H1 (cell line): Measurements from ENCODE around the gene ASIC1. TPM values are rescaled to one million over a fixed set of nuclear protein-coding genes. Genes with fewer than 3 reads are reported as not detected.

Experiments
- CTCF ChIA-PET: fragments of 300-600 bp; sonication (Branson Sonifier 250); formaldehyde crosslinking; loops from one replicate; lab custom pipeline; 2021; ENCODE audit not compliant: partially characterized antibody; lab: Charles Lee
- POLR2A ChIA-PET: fragments of 300-600 bp; sonication (Branson Sonifier 250); formaldehyde crosslinking; loops from one replicate; lab custom pipeline; 2021; ENCODE audit warnings: inconsistent platforms; ENCODE audit not compliant: partially characterized antibody; lab: Charles Lee
- DNase-seq, 2 experiments: peaks; one replicate each; pipeline versions ENCODE4 v3.0.0 to v3.0.0-alpha.2; 2010 to 2022; ENCODE audit warnings: low spot score in 2 of 2, low read depth in 1 of 2, mixed read lengths in 1 of 2
- FAIRE-seq: peaks from 2 replicates; lab custom pipeline; 2011; peaks lifted over from hg19 to GRCh38; lab: Jason Lieb, UNC
- H2AFZ ChIP-seq: 2 replicates; pipeline ENCODE4 v1.8.1; 2012; ENCODE audit warnings: low read length, inconsistent platforms
- H2AK5ac ChIP-seq: 2 replicates; pipeline ENCODE4 v1.6.1; 2013; ENCODE audit warnings: low read depth, low read length
- H2BK120ac ChIP-seq: replicated peaks from 2 replicates; pipeline ENCODE3; 2013; ENCODE audit warnings: low read depth, low read length, inconsistent platforms
- H2BK12ac ChIP-seq: 2 replicates; pipeline ENCODE4 v1.6.1; 2013; ENCODE audit warnings: low read depth, low read length
- H2BK15ac ChIP-seq: 2 replicates; pipeline ENCODE4 v1.6.1; 2013; ENCODE audit warnings: low read length
- H2BK20ac ChIP-seq: 2 replicates; pipeline ENCODE4 v1.6.1; 2013; ENCODE audit warnings: low read length
- H2BK5ac ChIP-seq: 2 replicates; pipeline ENCODE4 v1.6.1; 2013; ENCODE audit warnings: low read depth, low read length
- H3K14ac ChIP-seq: 2 replicates; pipeline ENCODE4 v1.6.1; 2013; ENCODE audit warnings: inconsistent platforms; ENCODE audit not compliant: insufficient read length
- H3K18ac ChIP-seq: 2 replicates; pipeline ENCODE4 v1.6.1; 2013; ENCODE audit warnings: low read length; ENCODE audit errors: extremely low read depth
- H3K23ac ChIP-seq: 2 replicates; pipeline ENCODE4 v1.6.1; 2013; ENCODE audit warnings: inconsistent platforms; ENCODE audit not compliant: insufficient read length
- H3K23me2 ChIP-seq: 2 replicates; pipeline ENCODE4 v1.6.1; 2013; ENCODE audit warnings: low read depth, low read length
- H3K27ac ChIP-seq: 2 replicates; pipeline ENCODE4 v1.6.1; 2011; ENCODE audit warnings: low read depth, low read length, inconsistent platforms
- H3K27me3 ChIP-seq, 4 experiments: replicated peaks in 1 of 4; 1 replicate in 1 of 4; 2 replicates in 3 of 4; pipeline versions ENCODE4 v1.6.1 to v1.8.1; 2011 to 2013; ENCODE audit warnings: low read length in 3 of 4, mild to moderate bottlenecking in 3 of 4, inconsistent platforms in 2 of 4, mixed read lengths in 2 of 4, moderate library complexity in 1 of 4; ENCODE audit not compliant: control insufficient read depth in 3 of 4, insufficient read depth in 3 of 4; ENCODE audit errors: extremely low read depth in 1 of 4
- H3K36me3 ChIP-seq, 4 experiments: 2 replicates each; pipeline versions ENCODE4 v1.6.1 to v1.8.1; 2011 to 2013; ENCODE audit warnings: mild to moderate bottlenecking in 4 of 4, low read length in 3 of 4, moderate library complexity in 2 of 4, control low read depth in 1 of 4, inconsistent platforms in 1 of 4; ENCODE audit not compliant: insufficient read depth in 4 of 4, control insufficient read depth in 2 of 4
- H3K4ac ChIP-seq: replicated peaks from 2 replicates; pipeline ENCODE3; 2013; ENCODE audit warnings: low read length, low read depth, mixed read lengths, inconsistent platforms; ENCODE audit not compliant: insufficient read length
- H3K4me1 ChIP-seq, 4 experiments: replicated peaks in 1 of 4; 1 replicate in 1 of 4; 2 replicates in 3 of 4; pipeline versions ENCODE4 v1.6.1 to v1.8.1; 2011 to 2013; ENCODE audit warnings: low read length in 3 of 4, inconsistent platforms in 2 of 4, mixed read lengths in 1 of 4; ENCODE audit not compliant: insufficient read depth in 4 of 4, control insufficient read depth in 3 of 4
- H3K4me2 ChIP-seq, 2 experiments: 2 replicates each; pipeline versions ENCODE4 v1.6.1 to v1.8.1; 2011 to 2013; ENCODE audit warnings: low read depth in 2 of 2, low read length in 2 of 2, control low read depth in 1 of 2, inconsistent platforms in 1 of 2, mild to moderate bottlenecking in 1 of 2; ENCODE audit not compliant: insufficient read depth in 1 of 2
- H3K4me3 ChIP-seq, 4 experiments: fragments of 200-600, 300-600 bp in 1 of 4; sonication (generic), shearing (Covaris generic), sonication (Bioruptor Twin) in 1 of 4; 2 replicates each; pipeline versions ENCODE4 v1.5.1 to v1.8.1; 2011 to 2016; ENCODE audit warnings: low read length in 4 of 4, low read depth in 3 of 4, control low read depth in 2 of 4, inconsistent platforms in 2 of 4, mild to moderate bottlenecking in 2 of 4, mixed read lengths in 1 of 4, moderate library complexity in 1 of 4; ENCODE audit not compliant: insufficient read depth in 2 of 4; ENCODE audit errors: extremely low read depth in 1 of 4
- H3K56ac ChIP-seq: replicated peaks from 2 replicates; pipeline ENCODE3; 2013; ENCODE audit warnings: low read depth, mild to moderate bottlenecking, mixed read lengths, low read length, inconsistent platforms; ENCODE audit not compliant: insufficient read length
- H3K79me1 ChIP-seq: 2 replicates; pipeline ENCODE4 v1.6.1; 2013; ENCODE audit warnings: low read depth, low read length, control low read depth
- H3K79me2 ChIP-seq, 2 experiments: 2 replicates each; pipeline versions ENCODE4 v1.6.1 to v1.8.1; 2012 to 2013; ENCODE audit warnings: low read length in 2 of 2, mild to moderate bottlenecking in 2 of 2, inconsistent platforms in 1 of 2; ENCODE audit not compliant: insufficient read depth in 2 of 2, control insufficient read depth in 1 of 2
- H3K9ac ChIP-seq, 4 experiments: replicated peaks in 1 of 4; 1 replicate in 1 of 4; 2 replicates in 3 of 4; pipeline versions ENCODE4 v1.6.1 to v1.8.1; 2011 to 2013; ENCODE audit warnings: low read depth in 3 of 4, low read length in 3 of 4, control low read depth in 2 of 4, mild to moderate bottlenecking in 2 of 4, moderate library complexity in 2 of 4, inconsistent platforms in 1 of 4; ENCODE audit errors: extremely low read depth in 1 of 4
- H3K9me3 ChIP-seq, 2 experiments: 2 replicates each; pipeline versions ENCODE4 v1.6.1 to v1.8.1; 2012 to 2013; ENCODE audit warnings: mild to moderate bottlenecking in 2 of 2, moderate library complexity in 2 of 2, control low read depth in 1 of 2, inconsistent platforms in 1 of 2, low read depth in 1 of 2, low read length in 1 of 2, mixed read lengths in 1 of 2; ENCODE audit not compliant: insufficient read depth in 2 of 2
- H4K20me1 ChIP-seq, 2 experiments: replicated peaks in 1 of 2; 2 replicates each; pipeline versions ENCODE3 to v1.8.1; 2011 to 2013; ENCODE audit warnings: inconsistent platforms in 2 of 2, low read length in 2 of 2, mild to moderate bottlenecking in 1 of 2; ENCODE audit not compliant: insufficient read depth in 2 of 2, control insufficient read depth in 1 of 2
- H4K5ac ChIP-seq: 2 replicates; pipeline ENCODE4 v1.6.1; 2013; ENCODE audit warnings: low read length, low read depth, mixed read lengths, inconsistent platforms; ENCODE audit not compliant: insufficient read length
- H4K8ac ChIP-seq: 2 replicates; pipeline ENCODE4 v1.8.0; 2013; ENCODE audit warnings: mild to moderate bottlenecking, moderate library complexity, low read length, inconsistent platforms; ENCODE audit not compliant: insufficient read depth; ENCODE audit errors: extremely low read depth
- H4K91ac ChIP-seq: replicated peaks from 2 replicates; pipeline ENCODE3; 2013; ENCODE audit warnings: low read length, mixed read lengths, inconsistent platforms; ENCODE audit not compliant: insufficient read length
- BACH1 ChIP-seq: IDR thresholded peaks from 2 replicates; pipeline ENCODE4 v1.6.1; 2012; ENCODE audit warnings: low read length, improper control_type of control experiment
- BRCA1 ChIP-seq: IDR thresholded peaks from 2 replicates; pipeline ENCODE4 v1.6.1; 2012; ENCODE audit warnings: low read depth, low read length, improper control_type of control experiment
- CBX8 ChIP-seq: fragments of 300-800, 300-1000 bp; sonication (generic); IDR thresholded peaks from 2 replicates; pipeline ENCODE4 v1.7.1; 2016; ENCODE audit warnings: low read depth, low read length, borderline replicate concordance
- CEBPB ChIP-seq: IDR thresholded peaks from 2 replicates; pipeline ENCODE4 v1.6.1; 2012; ENCODE audit warnings: low read depth, low read length
- HDAC2 ChIP-seq, 2 experiments: fragments of 300-600 bp in 1 of 2; sonication (generic) in 1 of 2; IDR thresholded peaks; 2 replicates each; pipeline ENCODE4 v1.6.1; 2011 to 2012; ENCODE audit warnings: low read depth in 2 of 2, low read length in 2 of 2, mild to moderate bottlenecking in 2 of 2, moderate library complexity in 2 of 2, borderline replicate concordance in 1 of 2, inconsistent platforms in 1 of 2
- KDM4A ChIP-seq: IDR thresholded peaks from one replicate; pipeline ENCODE4 v1.7.1; 2012; ENCODE audit warnings: low read depth, mild to moderate bottlenecking, moderate library complexity, low read length, inconsistent platforms; ENCODE audit not compliant: severe bottlenecking
- TAF1 ChIP-seq: IDR thresholded peaks from 2 replicates; pipeline ENCODE4 v1.6.1; 2011; ENCODE audit warnings: mild to moderate bottlenecking, low read depth, low read length
- TAF7 ChIP-seq: optimal IDR thresholded peaks from 2 replicates; pipeline ENCODE3; 2011; ENCODE audit warnings: low read depth, mild to moderate bottlenecking, inconsistent platforms, low read length, moderate library complexity, borderline replicate concordance
- TCF12 ChIP-seq: IDR thresholded peaks from 2 replicates; pipeline ENCODE4 v1.6.1; 2011; ENCODE audit warnings: low read depth, mild to moderate bottlenecking, low read length
- YY1 ChIP-seq: IDR thresholded peaks from 2 replicates; pipeline ENCODE4 v1.6.1; 2011; ENCODE audit warnings: low read depth, mild to moderate bottlenecking, low read length
- WGBS, 2 experiments: shearing (Covaris generic) in 1 of 2; methylation state at CpG; one replicate each; pipeline versions ENCODE4 v1.1.6 to v1.1.7; 2013 to 2015; ENCODE audit warnings: low lambda C conversion rate in 2 of 2, mixed read lengths in 2 of 2, inconsistent platforms in 1 of 2, low coverage in 1 of 2, missing lambda C conversion rate in 1 of 2; ENCODE audit not compliant: insufficient replicate concordance in 2 of 2, insufficient coverage in 1 of 2, insufficient read length in 1 of 2; ENCODE audit errors: extremely low coverage in 1 of 2, missing lambda C conversion rate in 1 of 2; 5-methylcytosine and 5-hydroxymethylcytosine counted together
- polyA plus RNA-seq, 7 experiments: library from polyadenylated mRNA; depleted of rRNA in 3 of 7; stranded (reverse) in 5 of 7; unstranded in 2 of 7; fragments of >200 nt in 5 of 7; fragments of 200-250 nt in 2 of 7; gene quantifications; 1 replicate in 5 of 7; 2 replicates in 1 of 7; 4 replicates in 1 of 7; pipeline versions ENCODE4 v1.2.1 to v1.2.3, GENCODE V29; 2011 to 2013; ENCODE audit warnings: missing spikeins in 2 of 7, mixed read lengths in 2 of 7
- total RNA-seq: library from RNA; stranded (reverse); fragmentation: NEBNext Ultra II Directional; extraction: Animal tissue kit (Norgen Biotek cat#: 25700); gene quantifications from 2 replicates; pipeline ENCODE4 v1.2.1, GENCODE V29; 2021
- TF ChIP-seq, protein P1 (sequence below), 3 experiments: IDR thresholded peaks; 1 replicate in 2 of 3; 2 replicates in 1 of 3; pipeline versions ENCODE4 v1.5.1 to v1.6.1; 2011; ENCODE audit warnings: low read length in 3 of 3, mild to moderate bottlenecking in 3 of 3, inconsistent platforms in 2 of 3, low read depth in 1 of 3, moderate library complexity in 1 of 3; ENCODE audit not compliant: insufficient read depth in 1 of 3; ENCODE audit errors: control extremely low read depth in 1 of 3

ASIC1 gene
- total and polyA plus RNA-seq, 2 of the 8 experiments (the other 6 are each of a cell fraction or from before 2014, with no cell fraction given) = 2.4 to 4.4 TPM

DNA sequence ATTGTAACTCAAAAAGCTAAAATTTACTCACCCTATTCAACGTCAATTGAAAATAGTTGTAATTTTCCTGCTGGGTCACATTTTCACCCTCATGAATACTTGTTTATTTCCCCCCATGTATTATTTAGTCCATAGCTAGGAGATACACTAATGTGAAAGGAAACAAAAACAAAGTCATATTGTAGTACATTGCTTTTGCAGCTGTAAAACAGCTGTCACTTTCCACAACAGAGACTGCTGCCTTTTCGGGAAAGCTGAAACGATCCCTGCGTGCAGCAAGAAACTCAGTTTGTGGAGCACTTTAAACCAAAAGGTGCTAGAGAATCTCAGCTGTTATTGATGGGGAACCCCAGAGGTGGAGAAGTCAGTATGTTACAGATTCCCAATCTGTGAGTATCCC, 36.4 kb upstream of the ASIC1 start:
- Histone ChIP-seq H3K4me2 (no peak overlapping the region), H4K20me1 (peaks cover 1 to 2% of the 10 kb centered on the region in 2 experiments), H3K36me3 (peaks cover 0 to 4% (median 0%) of the 10 kb centered on the region in 4 experiments; a peak in 2 of 8 replicates), H2BK15ac (no peak overlapping the region), H2AK5ac (no peak overlapping the region), H3K18ac (no peak overlapping the region), H4K91ac (no peak overlapping the region), H3K4me3 (no peak overlapping the region), H2BK12ac (no peak overlapping the region), H3K56ac (no peak overlapping the region), H2BK20ac (no peak overlapping the region), H3K23ac (no peak overlapping the region), H4K8ac (no peak overlapping the region), H3K79me1 (peaks cover 5% of the 10 kb centered on the region), H3K4me1 (peaks cover 0 to 2% (median 0%) of the 10 kb centered on the region in 4 experiments; a peak in 1 of 7 replicates), H3K27ac (no peak overlapping the region), H4K5ac (no peak overlapping the region), H3K14ac (no peak overlapping the region), H3K9ac (no peak overlapping the region), H3K79me2 (peaks cover 0 to 82% of the 10 kb centered on the region in 2 experiments; a peak in 3 of 4 replicates), H2BK120ac (no peak overlapping the region), H2AFZ (no peak overlapping the region), H3K4ac (no peak overlapping the region), H3K27me3 (no peaks in the 10 kb centered on the region), H3K9me3 (no peaks in the 10 kb centered on the region), H2BK5ac (no peak overlapping the region), H3K23me2 (no peaks in the 10 kb centered on the region; the same call in none of the 2 replicates)
- 97% methylated on average over 4 of the region's 4 CpGs; no CpG with 5 or more reads in 1 of the 2 experiments for WGBS, 2 experiments
- no peak for DNase-seq
- ChIA-PET CTCF (interaction anchor here (0.5 to 6.4 kb wide), 10 partner anchors 9 to 681 kb away, joined by 3 to 37 read pairs (median 4); no protein-coding TSS in a partner anchor), POLR2A (interaction anchor here (0.7 to 1.3 kb wide), 3 partner anchors 11 to 193 kb away, joined by 3 to 4 read pairs (median 3); partner anchors contain the start of gene NCKAP5L)
- FAIRE-seq = no peak
- no peak for TF ChIP-seq CEBPB
- no peak for TF ChIP-seq CBX8
- no peak for TF ChIP-seq TAF1
- TF ChIP-seq TCF12 = no peak
- no peak for TF ChIP-seq TAF7
- TF ChIP-seq YY1 = no peak
- TF ChIP-seq, protein P1, sequence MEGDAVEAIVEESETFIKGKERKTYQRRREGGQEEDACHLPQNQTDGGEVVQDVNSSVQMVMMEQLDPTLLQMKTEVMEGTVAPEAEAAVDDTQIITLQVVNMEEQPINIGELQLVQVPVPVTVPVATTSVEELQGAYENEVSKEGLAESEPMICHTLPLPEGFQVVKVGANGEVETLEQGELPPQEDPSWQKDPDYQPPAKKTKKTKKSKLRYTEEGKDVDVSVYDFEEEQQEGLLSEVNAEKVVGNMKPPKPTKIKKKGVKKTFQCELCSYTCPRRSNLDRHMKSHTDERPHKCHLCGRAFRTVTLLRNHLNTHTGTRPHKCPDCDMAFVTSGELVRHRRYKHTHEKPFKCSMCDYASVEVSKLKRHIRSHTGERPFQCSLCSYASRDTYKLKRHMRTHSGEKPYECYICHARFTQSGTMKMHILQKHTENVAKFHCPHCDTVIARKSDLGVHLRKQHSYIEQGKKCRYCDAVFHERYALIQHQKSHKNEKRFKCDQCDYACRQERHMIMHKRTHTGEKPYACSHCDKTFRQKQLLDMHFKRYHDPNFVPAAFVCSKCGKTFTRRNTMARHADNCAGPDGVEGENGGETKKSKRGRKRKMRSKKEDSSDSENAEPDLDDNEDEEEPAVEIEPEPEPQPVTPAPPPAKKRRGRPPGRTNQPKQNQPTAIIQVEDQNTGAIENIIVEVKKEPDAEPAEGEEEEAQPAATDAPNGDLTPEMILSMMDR (IDR thresholded peaks at IDR 0.05; ENCODE audit: control extremely low read depth in 1 of 3, insufficient read depth in 1 of 3, low read depth in 1 of 3, low read length in 3 of 3) = no peak
- no peak for TF ChIP-seq BACH1
- TF ChIP-seq BRCA1 = no peak
- TF ChIP-seq HDAC2 (IDR thresholded peaks at IDR 0.05; ENCODE audit: borderline replicate concordance in 1 of 2, low read depth in 2 of 2, low read length in 2 of 2) = no peak
- no peak for TF ChIP-seq KDM4A
